ENCODE data around the gene TMEFF2.

Gene TMEFF2

GRCh38 chr2:191901031-191901430 lies 293.7 kb downstream of the TMEFF2 start:
- no peak overlapping the region for H4K91ac ChIP-seq (ENCODE audit: low read depth, low read length, poor library complexity)
- no peak overlapping the region for H3K23ac ChIP-seq (ENCODE audit: low read depth, low read length, poor library complexity)
- H2BK120ac ChIP-seq (ENCODE audit: low read depth, low read length): no peak overlapping the region
- no peaks in the 10 kb centered on the region for H3K79me1 ChIP-seq (ENCODE audit: low read depth, low read length)
- no peak overlapping the region for H4K8ac ChIP-seq (ENCODE audit: low read depth, low read length)
- WGBS, 2 donors (ENCODE audit: extremely low coverage in 2 of 2, insufficient read length in 2 of 2, insufficient replicate concordance in 1 of 2): no CpG with 5 or more reads among the region's 1 CpG
- no peak overlapping the region for H3K27ac ChIP-seq (replicated peaks; ENCODE audit: low read length)
- H3K18ac ChIP-seq (ENCODE audit: low read length): no peak overlapping the region
- no peak overlapping the region for H3K4me2 ChIP-seq (ENCODE audit: insufficient read depth, low read length, poor library complexity, severe bottlenecking)
- H3K27me3 ChIP-seq (ENCODE audit: control insufficient read depth in 3 of 3, insufficient read depth in 3 of 3, low read depth in 1 of 3, low read length in 3 of 3): no peaks in the 10 kb centered on the region
- H2BK12ac ChIP-seq (ENCODE audit: low read length): no peak overlapping the region
- H3K4me3 ChIP-seq (ENCODE audit: low read length in 2 of 2): no peak overlapping the region
- no peak overlapping the region for H3K4ac ChIP-seq (ENCODE audit: low read length)
- DNase-seq (ENCODE audit: low spot score): no peak
- no peak overlapping the region for H2BK15ac ChIP-seq (ENCODE audit: low read length)
- H3K4me1 ChIP-seq (ENCODE audit: control insufficient read depth in 2 of 2, insufficient read depth in 1 of 2, low read depth in 1 of 2, low read length in 2 of 2): peaks cover 3% of the 10 kb centered on the region in 2 donors
- H2AK5ac ChIP-seq (ENCODE audit: low read depth, low read length): no peak overlapping the region
- H3K9me3 ChIP-seq (replicated peaks in 1 of 2; ENCODE audit: control insufficient read depth in 2 of 2, insufficient read depth in 1 of 2, low read depth in 1 of 2, low read length in 2 of 2): peaks cover 3 to 4% of the 10 kb centered on the region in 2 donors
- H3K36me3 ChIP-seq (replicated peaks in 1 of 2; ENCODE audit: control insufficient read depth in 2 of 2, insufficient read depth in 2 of 2, low read length in 2 of 2): no peaks in the 10 kb centered on the region
- H3K14ac ChIP-seq (ENCODE audit: low read length): no peak overlapping the region
- no peak overlapping the region for H2AFZ ChIP-seq (ENCODE audit: low read length)
- H3K9ac ChIP-seq (ENCODE audit: low read depth, low read length, poor library complexity): no peak overlapping the region
- H2BK5ac ChIP-seq (ENCODE audit: low read length): no peak overlapping the region

GRCh38 chr2:191899410-191899809 lies 295.3 kb downstream of the TMEFF2 start:
- Histone ChIP-seq H2AFZ (ENCODE audit: low read length) (no peak overlapping the region), H3K27me3 (ENCODE audit: control insufficient read depth in 3 of 3, insufficient read depth in 3 of 3, low read depth in 1 of 3, low read length in 3 of 3) (no peaks in the 10 kb centered on the region), H2BK120ac (ENCODE audit: low read depth, low read length) (no peak overlapping the region), H3K4me3 (ENCODE audit: low read length in 2 of 2) (no peak overlapping the region), H3K18ac (ENCODE audit: low read length) (no peak overlapping the region), H3K4me2 (ENCODE audit: insufficient read depth, low read length, poor library complexity, severe bottlenecking) (no peak overlapping the region), H3K23ac (ENCODE audit: low read depth, low read length, poor library complexity) (no peak overlapping the region), H2BK12ac (ENCODE audit: low read length) (no peak overlapping the region), H4K91ac (ENCODE audit: low read depth, low read length, poor library complexity) (no peak overlapping the region), H2BK15ac (ENCODE audit: low read length) (no peak overlapping the region), H3K9ac (ENCODE audit: low read depth, low read length, poor library complexity) (no peak overlapping the region), H2BK5ac (ENCODE audit: low read length) (no peak overlapping the region), H3K27ac (replicated peaks; ENCODE audit: low read length) (no peak overlapping the region), H3K14ac (ENCODE audit: low read length) (no peak overlapping the region), H2AK5ac (ENCODE audit: low read depth, low read length) (no peak overlapping the region), H3K9me3 (replicated peaks in 1 of 2; ENCODE audit: control insufficient read depth in 2 of 2, insufficient read depth in 1 of 2, low read depth in 1 of 2, low read length in 2 of 2) (peaks cover 3 to 4% of the 10 kb centered on the region in 2 donors), H4K8ac (ENCODE audit: low read depth, low read length) (no peak overlapping the region), H3K4ac (ENCODE audit: low read length) (no peak overlapping the region), H3K36me3 (replicated peaks in 1 of 2; ENCODE audit: control insufficient read depth in 2 of 2, insufficient read depth in 2 of 2, low read length in 2 of 2) (no peaks in the 10 kb centered on the region), H3K4me1 (ENCODE audit: control insufficient read depth in 2 of 2, insufficient read depth in 1 of 2, low read depth in 1 of 2, low read length in 2 of 2) (peaks cover 0 to 3% of the 10 kb centered on the region in 2 donors), H3K79me1 (ENCODE audit: low read depth, low read length) (no peaks in the 10 kb centered on the region)
- no peak for DNase-seq (ENCODE audit: low spot score)
- WGBS, 2 donors (ENCODE audit: extremely low coverage in 2 of 2, insufficient read length in 2 of 2, insufficient replicate concordance in 1 of 2): no CpG with 5 or more reads among the region's 2 CpGs

All from neuronal stem cell (in vitro differentiated cells).